ENCODE data around the gene CRYL1. TPM values are rescaled to one million over a fixed set of nuclear protein-coding genes. Genes with fewer than 3 reads are reported as not detected.

The CRYL1 gene
- total RNA-seq, 1 experiment from 2014 or later = 2.9 TPM

DNA sequence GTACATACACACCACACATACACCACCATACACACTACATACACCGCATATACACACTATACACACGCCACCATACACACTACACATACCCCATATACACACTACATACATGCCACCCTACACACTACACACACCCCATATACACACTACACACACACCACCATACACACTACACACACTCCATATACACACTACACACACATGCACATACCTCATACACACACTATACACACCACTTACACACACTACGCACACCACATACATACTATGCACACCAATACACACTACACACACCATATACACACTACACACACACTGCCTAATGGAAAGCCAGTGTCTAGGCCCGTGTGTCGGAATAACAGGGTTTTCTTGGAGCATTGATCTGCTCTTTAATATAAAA, 27.5 kb downstream of the CRYL1 start:
- H3K4me1 Mint-ChIP-seq = peaks cover 4% of the 10 kb centered on the region; the same call in 1 of the 2 replicates
- H3K36me3 Mint-ChIP-seq = peaks cover 12% of the 10 kb centered on the region
- DNase-seq (ENCODE audit: low spot score) = no peak
- no peak overlapping the region for H3K27ac Mint-ChIP-seq
- H3K4me3 Mint-ChIP-seq = no peak overlapping the region
- peaks cover 21% of the 10 kb centered on the region for H3K9me3 Mint-ChIP-seq
- H3K27me3 Mint-ChIP-seq (ENCODE audit: low read depth) = peaks cover 3% of the 10 kb centered on the region; the same call in 1 of the 2 replicates
- ChIA-PET CTCF (no interaction called here), POLR2A (no interaction called here)
- TF ChIP-seq, protein P1, sequence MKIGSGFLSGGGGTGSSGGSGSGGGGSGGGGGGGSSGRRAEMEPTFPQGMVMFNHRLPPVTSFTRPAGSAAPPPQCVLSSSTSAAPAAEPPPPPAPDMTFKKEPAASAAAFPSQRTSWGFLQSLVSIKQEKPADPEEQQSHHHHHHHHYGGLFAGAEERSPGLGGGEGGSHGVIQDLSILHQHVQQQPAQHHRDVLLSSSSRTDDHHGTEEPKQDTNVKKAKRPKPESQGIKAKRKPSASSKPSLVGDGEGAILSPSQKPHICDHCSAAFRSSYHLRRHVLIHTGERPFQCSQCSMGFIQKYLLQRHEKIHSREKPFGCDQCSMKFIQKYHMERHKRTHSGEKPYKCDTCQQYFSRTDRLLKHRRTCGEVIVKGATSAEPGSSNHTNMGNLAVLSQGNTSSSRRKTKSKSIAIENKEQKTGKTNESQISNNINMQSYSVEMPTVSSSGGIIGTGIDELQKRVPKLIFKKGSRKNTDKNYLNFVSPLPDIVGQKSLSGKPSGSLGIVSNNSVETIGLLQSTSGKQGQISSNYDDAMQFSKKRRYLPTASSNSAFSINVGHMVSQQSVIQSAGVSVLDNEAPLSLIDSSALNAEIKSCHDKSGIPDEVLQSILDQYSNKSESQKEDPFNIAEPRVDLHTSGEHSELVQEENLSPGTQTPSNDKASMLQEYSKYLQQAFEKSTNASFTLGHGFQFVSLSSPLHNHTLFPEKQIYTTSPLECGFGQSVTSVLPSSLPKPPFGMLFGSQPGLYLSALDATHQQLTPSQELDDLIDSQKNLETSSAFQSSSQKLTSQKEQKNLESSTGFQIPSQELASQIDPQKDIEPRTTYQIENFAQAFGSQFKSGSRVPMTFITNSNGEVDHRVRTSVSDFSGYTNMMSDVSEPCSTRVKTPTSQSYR (CRISPR knock-in tag; IDR thresholded peaks at IDR 0.05) = no peak
- TF ChIP-seq ZSCAN18 (CRISPR knock-in tag; IDR thresholded peaks at IDR 0.05) (no peak), ATF1 (CRISPR knock-in tag; IDR thresholded peaks at IDR 0.05) (no peak), NR1H2 (CRISPR knock-in tag; IDR thresholded peaks at IDR 0.05) (no peak), ZNF219 (CRISPR knock-in tag; IDR thresholded peaks at IDR 0.05; ENCODE audit: borderline replicate concordance) (no peak), JUN (CRISPR knock-in tag; IDR thresholded peaks at IDR 0.05) (no peak), SMAD3 (CRISPR knock-in tag; IDR thresholded peaks at IDR 0.05; ENCODE audit: borderline replicate concordance) (no peak), IRF1 (CRISPR knock-in tag; IDR thresholded peaks at IDR 0.05) (no peak), CREM (CRISPR knock-in tag; IDR thresholded peaks at IDR 0.05) (no peak), OVOL2 (CRISPR knock-in tag; IDR thresholded peaks at IDR 0.05; ENCODE audit: borderline replicate concordance) (no peak), NFYB (CRISPR knock-in tag; conservative IDR thresholded peaks at IDR 0.05; ENCODE audit: low read depth) (no peak), GABPB1 (CRISPR knock-in tag; IDR thresholded peaks at IDR 0.05) (no peak), TCF7 (CRISPR knock-in tag; IDR thresholded peaks at IDR 0.05; ENCODE audit: low read depth) (no peak)
- TF ChIP-seq, protein P2, sequence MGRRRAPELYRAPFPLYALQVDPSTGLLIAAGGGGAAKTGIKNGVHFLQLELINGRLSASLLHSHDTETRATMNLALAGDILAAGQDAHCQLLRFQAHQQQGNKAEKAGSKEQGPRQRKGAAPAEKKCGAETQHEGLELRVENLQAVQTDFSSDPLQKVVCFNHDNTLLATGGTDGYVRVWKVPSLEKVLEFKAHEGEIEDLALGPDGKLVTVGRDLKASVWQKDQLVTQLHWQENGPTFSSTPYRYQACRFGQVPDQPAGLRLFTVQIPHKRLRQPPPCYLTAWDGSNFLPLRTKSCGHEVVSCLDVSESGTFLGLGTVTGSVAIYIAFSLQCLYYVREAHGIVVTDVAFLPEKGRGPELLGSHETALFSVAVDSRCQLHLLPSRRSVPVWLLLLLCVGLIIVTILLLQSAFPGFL (CRISPR knock-in tag; IDR thresholded peaks at IDR 0.05; ENCODE audit: borderline replicate concordance) = no peak
- TF ChIP-seq, protein P3, sequence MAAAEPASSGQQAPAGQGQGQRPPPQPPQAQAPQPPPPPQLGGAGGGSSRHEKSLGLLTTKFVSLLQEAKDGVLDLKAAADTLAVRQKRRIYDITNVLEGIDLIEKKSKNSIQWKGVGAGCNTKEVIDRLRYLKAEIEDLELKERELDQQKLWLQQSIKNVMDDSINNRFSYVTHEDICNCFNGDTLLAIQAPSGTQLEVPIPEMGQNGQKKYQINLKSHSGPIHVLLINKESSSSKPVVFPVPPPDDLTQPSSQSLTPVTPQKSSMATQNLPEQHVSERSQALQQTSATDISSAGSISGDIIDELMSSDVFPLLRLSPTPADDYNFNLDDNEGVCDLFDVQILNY (CRISPR knock-in tag; IDR thresholded peaks at IDR 0.05) = no peak
- TF ChIP-seq, protein P4, sequence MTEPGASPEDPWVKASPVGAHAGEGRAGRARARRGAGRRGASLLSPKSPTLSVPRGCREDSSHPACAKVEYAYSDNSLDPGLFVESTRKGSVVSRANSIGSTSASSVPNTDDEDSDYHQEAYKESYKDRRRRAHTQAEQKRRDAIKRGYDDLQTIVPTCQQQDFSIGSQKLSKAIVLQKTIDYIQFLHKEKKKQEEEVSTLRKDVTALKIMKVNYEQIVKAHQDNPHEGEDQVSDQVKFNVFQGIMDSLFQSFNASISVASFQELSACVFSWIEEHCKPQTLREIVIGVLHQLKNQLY (CRISPR knock-in tag; IDR thresholded peaks at IDR 0.05) = no peak
- ATAC-seq = no peak

DNA sequence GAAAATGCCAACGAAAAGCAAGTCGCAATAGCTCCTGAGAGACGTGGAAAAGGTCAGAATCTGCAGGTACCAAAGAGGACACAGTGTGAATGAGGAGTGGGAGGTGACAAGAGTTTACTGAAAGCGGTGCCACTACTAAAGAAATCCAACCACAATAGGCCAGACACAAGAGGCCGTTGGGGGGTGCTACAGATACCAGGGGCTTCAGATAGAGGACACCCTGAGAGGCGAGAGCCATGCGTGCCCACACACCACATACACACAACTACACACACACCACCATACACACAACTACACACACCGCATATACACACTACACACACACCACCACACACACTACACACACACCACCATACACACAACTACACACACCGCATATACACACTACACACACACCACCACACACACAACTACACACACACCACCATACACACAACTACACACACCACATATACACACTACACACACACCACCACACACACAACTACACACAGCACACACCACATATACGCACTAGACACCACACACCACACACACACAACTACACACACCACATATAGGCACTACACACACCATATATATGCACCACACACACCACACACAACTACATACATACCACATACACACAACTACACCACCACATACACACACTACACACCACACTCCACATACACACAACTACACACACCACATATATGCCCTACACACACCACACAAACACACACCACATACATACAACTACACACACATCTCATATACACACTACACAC, 28.5 kb downstream of the CRYL1 start:
- DNase-seq (ENCODE audit: low spot score) = no peak
- Mint-ChIP-seq H3K36me3 (peaks cover 12% of the 10 kb centered on the region), H3K9me3 (peaks cover 21% of the 10 kb centered on the region), H3K27ac (no peak overlapping the region), H3K4me3 (no peak overlapping the region), H3K27me3 (ENCODE audit: low read depth) (peaks cover 3% of the 10 kb centered on the region; the same call in 1 of the 2 replicates), H3K4me1 (peaks cover 6% of the 10 kb centered on the region; the same call in 1 of the 2 replicates)
- no peak for ATAC-seq
- POLR2A ChIA-PET = no interaction called here
- CTCF ChIA-PET = interaction anchor here (2.4 kb wide), 1 partner anchor 214 kb away, joined by 7 read pairs; no protein-coding TSS in a partner anchor
- TF ChIP-seq GRHL2 (CRISPR knock-in tag; IDR thresholded peaks at IDR 0.05; ENCODE audit: insufficient replicate concordance, severe bottlenecking) (no peak), ESRRA (CRISPR knock-in tag; IDR thresholded peaks at IDR 0.05; ENCODE audit: borderline replicate concordance) (no peak), NFE2L1 (CRISPR knock-in tag; IDR thresholded peaks at IDR 0.05) (no peak), ZNF317 (CRISPR knock-in tag; IDR thresholded peaks at IDR 0.05; ENCODE audit: borderline replicate concordance, low read depth) (no peak), EMX1 (CRISPR knock-in tag; IDR thresholded peaks at IDR 0.05) (no peak), TCF7 (CRISPR knock-in tag; IDR thresholded peaks at IDR 0.05; ENCODE audit: low read depth) (no peak), ZNF532 (CRISPR knock-in tag; IDR thresholded peaks at IDR 0.05; ENCODE audit: borderline replicate concordance) (no peak), SOX15 (CRISPR knock-in tag; IDR thresholded peaks at IDR 0.05) (no peak)

Measured in WTC11 (cell line).